Loucy (cell line): ENCODE data around the gene MCF2L.

ENCODE experiments used
- EZH2phosphoT487 ChIP-seq: fragments of 200-600 bp; IDR thresholded peaks from 2 replicates; pipeline ENCODE4 v1.6.1; 2018; ENCODE audit warnings: antibody characterized with exemption, mild to moderate bottlenecking, moderate library complexity, borderline replicate concordance
- TF ChIP-seq, protein P1 (sequence below): fragments of 200-600 bp; sonication (generic); conservative IDR thresholded peaks from 2 replicates; pipeline ENCODE4 v1.5.1; 2014; ENCODE audit warnings: mild to moderate bottlenecking, antibody characterized with exemption, low read length

DNA sequence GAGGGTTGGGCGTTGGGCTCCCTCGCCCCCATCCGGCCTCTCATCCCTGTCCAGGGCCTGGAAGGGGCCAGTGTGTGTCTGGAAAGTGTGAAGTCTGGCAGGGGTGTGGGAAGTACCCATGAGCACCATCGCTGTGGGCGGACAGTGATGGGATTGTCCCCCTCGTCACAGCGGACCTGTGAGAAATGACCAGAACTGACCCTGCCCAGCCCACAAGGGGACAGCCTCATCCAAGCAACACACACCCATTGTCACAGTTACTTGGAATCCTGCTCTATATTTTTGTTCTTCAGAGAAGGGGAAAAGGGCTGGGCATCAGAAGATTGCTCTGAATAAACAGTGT lies 18.6 kb downstream of the MCF2L start:
- TF ChIP-seq, protein P1, sequence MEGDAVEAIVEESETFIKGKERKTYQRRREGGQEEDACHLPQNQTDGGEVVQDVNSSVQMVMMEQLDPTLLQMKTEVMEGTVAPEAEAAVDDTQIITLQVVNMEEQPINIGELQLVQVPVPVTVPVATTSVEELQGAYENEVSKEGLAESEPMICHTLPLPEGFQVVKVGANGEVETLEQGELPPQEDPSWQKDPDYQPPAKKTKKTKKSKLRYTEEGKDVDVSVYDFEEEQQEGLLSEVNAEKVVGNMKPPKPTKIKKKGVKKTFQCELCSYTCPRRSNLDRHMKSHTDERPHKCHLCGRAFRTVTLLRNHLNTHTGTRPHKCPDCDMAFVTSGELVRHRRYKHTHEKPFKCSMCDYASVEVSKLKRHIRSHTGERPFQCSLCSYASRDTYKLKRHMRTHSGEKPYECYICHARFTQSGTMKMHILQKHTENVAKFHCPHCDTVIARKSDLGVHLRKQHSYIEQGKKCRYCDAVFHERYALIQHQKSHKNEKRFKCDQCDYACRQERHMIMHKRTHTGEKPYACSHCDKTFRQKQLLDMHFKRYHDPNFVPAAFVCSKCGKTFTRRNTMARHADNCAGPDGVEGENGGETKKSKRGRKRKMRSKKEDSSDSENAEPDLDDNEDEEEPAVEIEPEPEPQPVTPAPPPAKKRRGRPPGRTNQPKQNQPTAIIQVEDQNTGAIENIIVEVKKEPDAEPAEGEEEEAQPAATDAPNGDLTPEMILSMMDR = no peak
- no peak for TF ChIP-seq EZH2phosphoT487
